AG09309 (cell line): ENCODE measurements around the gene ING5.
"Not testable (repeated sequence)": the region's sequence is repeated elsewhere in the genome, so short reads cannot be mapped to it uniquely, and the experiment has no call there.

Experiments used
- DNase-seq: peaks from one replicate; pipeline ENCODE4 v3.0.0-alpha.2; 2010; ENCODE audit warnings: low read depth
- H3K4me3 ChIP-seq: 2 replicates; pipeline ENCODE4 v1.5.1; 2011; ENCODE audit warnings: mild to moderate bottlenecking, low read depth, low read length, moderate library complexity; ENCODE audit not compliant: control insufficient read depth
- TF ChIP-seq, protein P1 (sequence below): IDR thresholded peaks from 2 replicates; pipeline ENCODE4 v1.5.1; 2011; ENCODE audit warnings: mild to moderate bottlenecking, low read depth, low read length, inconsistent platforms; ENCODE audit not compliant: insufficient read depth, control insufficient read depth; ENCODE audit errors: missing control alignments

ING5 gene

DNA sequence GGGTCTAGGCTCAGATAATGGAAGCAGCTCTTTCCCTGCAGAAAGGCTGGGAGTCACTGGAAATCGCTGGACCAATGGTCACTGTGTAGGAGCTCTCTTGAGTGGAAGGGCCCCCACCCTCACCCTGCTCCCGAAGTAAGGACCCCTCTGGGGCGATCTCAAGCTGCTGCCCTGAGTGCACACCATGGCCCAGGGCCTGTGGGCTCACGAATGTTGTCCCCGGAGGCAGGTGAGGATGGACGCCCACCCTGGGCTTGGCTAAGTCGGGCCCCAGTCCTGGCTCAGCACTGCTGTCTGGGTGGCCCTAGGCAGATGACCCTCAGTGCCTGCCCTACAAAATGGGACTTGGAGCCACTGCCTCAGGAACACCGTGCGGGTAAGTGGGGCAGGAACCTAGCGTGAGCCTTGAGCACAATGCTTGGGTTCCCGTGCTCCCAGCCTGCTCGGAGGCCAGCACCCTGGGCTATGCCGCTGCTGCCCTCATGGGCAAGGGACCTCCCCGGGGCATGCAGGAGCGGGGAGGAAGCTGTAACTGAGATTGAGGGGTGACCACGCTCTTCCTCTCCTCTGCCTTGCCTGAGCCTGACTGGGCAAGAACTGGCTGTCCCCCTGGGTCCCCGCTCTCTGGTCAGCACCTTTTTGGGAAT lies 36.3 kb downstream of the ING5 start:
- no peak overlapping the region for H3K4me3 ChIP-seq
- DNase-seq: no peak
- TF ChIP-seq, protein P1, sequence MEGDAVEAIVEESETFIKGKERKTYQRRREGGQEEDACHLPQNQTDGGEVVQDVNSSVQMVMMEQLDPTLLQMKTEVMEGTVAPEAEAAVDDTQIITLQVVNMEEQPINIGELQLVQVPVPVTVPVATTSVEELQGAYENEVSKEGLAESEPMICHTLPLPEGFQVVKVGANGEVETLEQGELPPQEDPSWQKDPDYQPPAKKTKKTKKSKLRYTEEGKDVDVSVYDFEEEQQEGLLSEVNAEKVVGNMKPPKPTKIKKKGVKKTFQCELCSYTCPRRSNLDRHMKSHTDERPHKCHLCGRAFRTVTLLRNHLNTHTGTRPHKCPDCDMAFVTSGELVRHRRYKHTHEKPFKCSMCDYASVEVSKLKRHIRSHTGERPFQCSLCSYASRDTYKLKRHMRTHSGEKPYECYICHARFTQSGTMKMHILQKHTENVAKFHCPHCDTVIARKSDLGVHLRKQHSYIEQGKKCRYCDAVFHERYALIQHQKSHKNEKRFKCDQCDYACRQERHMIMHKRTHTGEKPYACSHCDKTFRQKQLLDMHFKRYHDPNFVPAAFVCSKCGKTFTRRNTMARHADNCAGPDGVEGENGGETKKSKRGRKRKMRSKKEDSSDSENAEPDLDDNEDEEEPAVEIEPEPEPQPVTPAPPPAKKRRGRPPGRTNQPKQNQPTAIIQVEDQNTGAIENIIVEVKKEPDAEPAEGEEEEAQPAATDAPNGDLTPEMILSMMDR: no peak

GRCh38 chr2:241739177-241739576 lies 37.3 kb downstream of the ING5 start:
- TF ChIP-seq, protein P1: no peak
- H3K4me3 ChIP-seq: no peak overlapping the region
- no peak for DNase-seq

- DNase-seq: no peak
- H3K4me3 ChIP-seq: no peak overlapping the region
Measured at GRCh38 chr2:241739651-241740050, 37.8 kb downstream of the ING5 start.

DNA sequence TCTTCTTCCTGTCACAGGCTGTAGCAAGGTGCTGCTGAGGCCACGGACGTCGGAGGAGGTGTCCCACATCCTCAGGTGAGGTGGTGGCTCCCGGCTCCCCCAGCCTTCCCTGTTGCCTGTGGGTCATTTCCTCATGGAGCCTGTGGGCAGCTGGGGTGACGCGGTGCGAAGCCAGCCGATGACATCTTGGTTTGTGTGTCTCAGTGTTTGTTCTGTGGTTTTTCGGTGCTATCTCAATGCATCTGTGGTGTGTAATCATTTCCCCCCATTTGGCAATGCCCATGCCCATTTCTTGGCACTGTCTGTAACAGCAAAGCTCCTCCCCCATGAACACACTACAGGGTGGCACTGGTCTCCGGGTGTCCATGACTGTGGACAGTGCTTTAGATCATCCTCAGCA lies 39.2 kb downstream of the ING5 start:
- DNase-seq: no peak
- no peak overlapping the region for H3K4me3 ChIP-seq
- TF ChIP-seq, protein P1: no peak

More at GRCh38 chr2:241739651-241740050, 37.8 kb downstream of the ING5 start:
- TF ChIP-seq, protein P1: no peak

DNA sequence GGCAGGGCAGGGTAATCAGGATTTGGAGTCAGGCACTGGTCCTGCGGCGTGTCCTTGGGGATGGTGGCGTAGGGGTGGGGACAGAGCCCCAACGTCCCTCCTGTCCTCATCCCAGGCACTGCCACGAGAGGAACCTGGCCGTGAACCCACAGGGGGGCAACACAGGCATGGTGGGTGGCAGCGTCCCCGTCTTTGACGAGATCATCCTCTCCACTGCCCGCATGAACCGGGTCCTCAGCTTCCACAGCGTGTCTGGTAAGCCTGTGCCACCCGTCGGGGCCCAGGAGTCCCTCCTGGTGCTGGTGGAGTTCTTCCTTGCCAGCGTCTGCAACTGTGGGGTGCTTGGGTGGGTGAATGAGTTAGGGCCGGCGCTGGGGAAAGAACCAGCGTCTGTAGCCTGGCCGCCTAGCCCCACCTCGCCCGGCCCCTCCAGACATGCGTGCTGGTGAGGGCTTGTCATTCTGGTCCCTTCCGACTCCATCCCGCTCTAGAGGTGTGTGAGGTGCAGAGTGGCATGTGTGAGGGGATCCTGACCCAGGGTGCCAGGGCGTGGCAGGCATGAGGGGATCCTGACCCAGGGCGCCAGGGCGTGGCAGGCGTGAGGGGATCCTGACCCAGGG lies 40.6 kb downstream of the ING5 start:
- H3K4me3 ChIP-seq: no peak overlapping the region
- DNase-seq: no peak
- TF ChIP-seq, protein P1: no peak

GRCh38 chr2:241743008-241743407 lies 41.2 kb downstream of the ING5 start:
- not testable (repeated sequence) for DNase-seq, H3K4me3 ChIP-seq

DNA sequence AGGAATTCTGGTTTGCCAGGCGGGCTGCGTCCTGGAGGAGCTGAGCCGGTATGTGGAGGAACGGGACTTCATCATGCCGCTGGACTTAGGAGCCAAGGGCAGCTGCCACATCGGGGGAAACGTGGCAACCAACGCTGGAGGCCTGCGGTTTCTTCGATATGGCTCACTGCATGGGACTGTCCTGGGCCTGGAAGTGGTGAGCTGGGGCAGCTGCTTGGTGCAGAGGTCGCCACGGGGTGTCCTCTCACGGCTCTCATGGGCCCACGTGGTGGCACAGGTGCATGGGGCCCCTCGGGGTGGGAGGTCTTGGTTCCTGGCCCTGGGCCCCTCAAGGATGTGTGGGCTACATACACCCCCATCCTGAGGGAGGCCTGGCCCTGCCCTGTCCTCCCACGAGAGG lies 41.8 kb downstream of the ING5 start:
- no peak overlapping the region for H3K4me3 ChIP-seq
- DNase-seq: no peak
- TF ChIP-seq, protein P1: no peak
